SW 1271 (cell line): ENCODE measurements around the gene GRID1.

Experiments used
- DNase-seq, 2 experiments: peaks; one replicate each; lab custom pipeline; 2025; lab: John Stamatoyannopoulos, UW

Gene GRID1

GRCh38 chr10:86336341-86336740 lies 30.3 kb downstream of the GRID1 start:
- no peak for DNase-seq

GRCh38 chr10:86335831-86336230 lies 30.8 kb downstream of the GRID1 start:
- DNase-seq: no peak

- no peak for DNase-seq
Measured at GRCh38 chr10:86335257-86335656, 31.3 kb downstream of the GRID1 start.

DNA sequence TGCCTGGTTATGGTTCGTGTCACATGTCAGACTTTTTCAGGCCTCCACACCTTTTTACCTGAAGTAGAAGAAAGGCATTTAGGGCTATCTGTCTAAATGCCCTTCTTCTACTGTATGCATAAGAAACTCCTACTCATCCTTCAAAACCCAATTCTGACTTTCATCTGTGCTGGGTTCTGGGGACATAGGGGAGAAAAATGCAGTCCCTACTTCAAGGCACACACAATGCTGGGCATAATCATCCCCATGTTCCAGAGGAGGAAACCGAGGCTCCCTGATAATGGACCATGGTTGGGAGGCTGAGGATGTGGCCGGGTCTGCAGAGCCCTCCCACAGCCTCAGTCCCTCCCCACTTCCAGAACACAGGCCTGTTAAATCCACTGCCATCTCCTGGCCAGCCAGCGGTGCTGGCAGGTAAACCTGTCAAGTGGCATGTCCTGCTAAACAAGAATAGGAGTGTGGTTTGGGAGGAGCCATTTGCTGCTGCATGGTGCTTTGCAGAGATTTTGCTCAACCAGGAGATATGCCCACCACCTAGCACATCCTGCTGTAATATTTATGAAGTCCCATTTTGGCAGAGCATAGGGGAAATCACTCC lies 32.0 kb downstream of the GRID1 start:
- no peak for DNase-seq

GRCh38 chr10:86333826-86334487 lies 32.6 kb downstream of the GRID1 start:
- DNase-seq: no peak

- no peak for DNase-seq
Measured at GRCh38 chr10:86331861-86332260, 34.7 kb downstream of the GRID1 start.

- no peak for DNase-seq
Measured at GRCh38 chr10:86330778-86331763, 35.5 kb downstream of the GRID1 start.

DNA sequence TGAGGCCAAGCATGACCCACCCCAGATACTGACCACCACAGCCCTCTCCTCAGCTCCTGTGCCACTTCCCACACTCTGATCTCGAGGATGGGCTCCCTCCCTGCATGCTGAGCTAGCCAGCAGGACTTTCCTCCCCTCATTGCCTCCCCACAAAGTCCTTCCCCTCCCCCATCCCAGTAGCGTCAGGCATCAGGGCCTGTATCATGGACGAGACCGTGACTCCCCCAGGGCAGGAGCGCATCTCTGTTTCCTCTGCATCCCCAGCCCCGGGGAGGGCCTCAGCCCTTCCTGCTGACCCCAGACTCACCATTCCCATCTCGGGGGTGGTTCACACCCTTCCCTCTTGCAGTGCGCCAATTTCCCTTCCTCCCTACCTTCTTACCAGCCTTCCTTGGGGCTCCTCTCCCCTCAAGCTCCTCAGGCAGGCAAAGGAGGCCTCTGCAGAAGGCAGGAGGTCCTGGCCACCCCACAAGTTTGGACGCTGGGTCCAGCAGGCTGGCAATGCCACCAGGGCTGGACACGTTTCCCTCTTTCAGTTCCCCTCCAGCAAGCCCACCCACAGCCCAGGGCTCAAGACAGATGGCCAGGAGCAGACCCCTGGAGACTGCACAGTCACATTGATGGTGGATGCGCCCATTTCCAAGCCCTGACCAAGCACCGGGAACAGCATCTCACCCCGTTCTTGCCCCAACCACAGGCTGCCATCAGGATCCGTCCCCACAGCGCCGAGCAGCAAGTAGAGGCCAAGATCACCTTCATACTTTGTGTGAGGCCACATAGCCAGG lies 36.5 kb downstream of the GRID1 start:
- DNase-seq: no peak

GRCh38 chr10:86329093-86329710 lies 37.4 kb downstream of the GRID1 start:
- DNase-seq: no peak

- no peak for DNase-seq
Measured at GRCh38 chr10:86327954-86328725, 38.5 kb downstream of the GRID1 start.

GRCh38 chr10:86325158-86325557 lies 41.4 kb downstream of the GRID1 start:
- no peak for DNase-seq

DNA sequence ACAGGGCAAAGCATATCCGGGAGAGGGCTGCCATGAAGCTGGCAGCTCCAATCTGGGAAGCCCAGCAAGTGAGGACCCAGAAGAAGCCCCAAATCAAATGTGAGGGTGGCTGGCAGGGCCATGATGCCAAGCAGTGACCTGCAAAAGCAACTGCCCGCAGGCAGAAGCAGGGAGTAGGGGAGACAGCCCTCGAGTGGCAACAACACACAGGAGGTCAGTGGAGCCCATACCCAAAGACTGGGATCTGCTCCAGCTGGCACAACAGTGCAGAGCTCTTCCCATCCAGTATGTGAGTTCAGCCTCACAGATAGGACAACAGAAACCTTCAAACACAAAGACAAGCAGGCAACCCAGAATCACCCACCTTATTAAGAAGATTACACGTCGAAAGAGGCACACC lies 45.0 kb downstream of the GRID1 start:
- no peak for DNase-seq

DNA sequence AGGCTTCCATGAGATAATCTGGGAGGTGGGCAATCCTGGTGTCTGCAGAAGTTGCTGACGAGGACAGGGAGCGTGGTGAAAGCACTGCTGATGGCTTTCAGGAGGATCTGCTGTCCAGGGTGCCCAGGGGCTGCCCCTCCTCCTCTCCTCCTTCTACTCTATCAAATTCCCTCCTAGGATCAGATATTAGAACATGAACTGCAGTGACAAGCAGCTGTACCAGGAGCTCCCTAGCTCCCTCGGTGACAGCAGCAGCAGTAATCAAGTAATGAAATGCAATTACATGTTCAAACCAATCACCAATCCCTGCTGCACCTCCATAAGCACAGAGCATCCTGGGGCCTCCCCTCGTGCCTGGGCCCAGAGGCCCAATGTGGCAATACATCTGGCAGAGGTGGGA lies 46.9 kb downstream of the GRID1 start:
- no peak for DNase-seq

DNA sequence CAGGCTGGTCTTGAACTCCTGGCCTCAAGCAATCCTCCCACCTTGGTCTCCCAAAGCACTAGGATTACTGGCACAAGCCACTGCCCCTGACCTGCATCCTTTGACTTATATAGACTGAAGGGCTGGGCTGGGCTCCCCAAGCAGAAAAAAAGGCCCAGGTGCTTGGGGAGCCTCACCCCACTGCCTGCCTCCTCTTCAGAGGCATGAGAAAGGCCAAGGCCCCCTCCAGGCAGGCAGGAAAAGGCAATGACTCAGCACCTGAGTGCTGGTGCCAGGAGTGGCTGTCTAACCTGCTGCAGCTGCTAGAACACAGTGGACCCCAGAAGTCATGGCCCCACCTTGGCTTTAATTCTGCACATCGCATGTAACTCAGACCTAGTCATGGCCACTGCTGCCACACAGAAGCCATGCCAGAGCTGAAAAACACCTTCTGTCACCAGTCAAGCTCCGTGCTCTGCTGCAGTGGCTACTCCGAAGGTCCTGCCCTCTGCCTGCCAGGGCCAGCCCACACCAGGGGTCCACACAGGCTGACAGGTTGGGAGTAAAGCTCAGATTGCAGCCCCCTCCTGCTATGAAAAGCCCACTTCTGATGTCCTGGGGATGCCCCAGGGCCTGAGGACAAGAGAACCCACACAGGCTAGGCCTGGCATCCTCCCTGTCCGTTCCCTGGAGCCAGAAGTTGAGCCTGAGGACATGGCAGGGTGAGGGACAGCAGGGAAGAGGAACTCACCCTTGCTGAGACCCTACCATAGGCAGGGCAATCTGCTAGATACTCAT lies 48.5 kb downstream of the GRID1 start:
- DNase-seq: no peak

DNA sequence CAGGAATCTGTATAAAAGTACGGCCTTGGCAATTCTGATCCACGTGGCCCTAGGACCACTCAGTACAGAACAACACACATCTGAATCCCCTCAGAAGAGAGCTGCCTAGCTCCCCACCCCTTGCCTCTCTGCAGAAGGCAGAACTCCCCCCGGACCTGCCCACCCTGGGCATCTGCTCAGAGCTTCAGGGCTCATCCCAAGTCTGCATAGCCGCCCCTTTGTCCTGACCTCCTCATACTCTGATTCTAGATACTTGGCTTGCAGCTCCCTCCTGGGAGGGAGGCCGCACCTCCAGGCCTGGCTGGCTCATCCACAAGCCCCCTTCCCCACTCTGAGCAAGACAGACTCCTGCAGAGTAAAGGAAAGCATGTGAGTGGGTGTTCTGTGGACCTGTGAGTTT lies 49.6 kb downstream of the GRID1 start:
- no peak for DNase-seq

DNA sequence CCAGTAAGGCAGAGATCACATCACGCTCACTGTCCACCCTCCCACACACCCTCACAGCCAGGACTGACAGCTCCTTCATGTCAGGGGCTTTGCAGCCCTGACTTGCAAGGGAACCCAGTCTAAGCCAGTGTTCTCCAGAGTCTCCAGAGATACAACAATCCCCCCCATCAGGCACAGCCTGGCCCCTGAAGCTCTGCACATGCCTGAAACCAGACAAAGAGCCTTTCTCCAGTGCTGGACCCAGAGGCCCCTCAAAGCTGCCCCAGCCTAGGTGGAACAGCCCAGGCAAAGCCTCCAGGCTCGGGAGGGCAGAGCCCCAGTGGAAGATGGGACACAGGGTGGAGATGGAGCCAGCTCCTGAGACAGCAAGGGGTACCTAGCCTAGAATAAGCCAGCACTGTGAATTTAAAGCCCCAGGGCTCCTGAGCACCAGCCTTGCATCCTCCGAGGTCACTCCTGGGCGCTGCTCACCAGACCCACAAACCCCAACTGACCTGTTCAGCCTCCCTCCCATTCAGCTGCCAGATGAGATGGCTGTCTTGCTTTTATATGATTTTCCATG lies 50.2 kb downstream of the GRID1 start:
- DNase-seq: no peak

DNA sequence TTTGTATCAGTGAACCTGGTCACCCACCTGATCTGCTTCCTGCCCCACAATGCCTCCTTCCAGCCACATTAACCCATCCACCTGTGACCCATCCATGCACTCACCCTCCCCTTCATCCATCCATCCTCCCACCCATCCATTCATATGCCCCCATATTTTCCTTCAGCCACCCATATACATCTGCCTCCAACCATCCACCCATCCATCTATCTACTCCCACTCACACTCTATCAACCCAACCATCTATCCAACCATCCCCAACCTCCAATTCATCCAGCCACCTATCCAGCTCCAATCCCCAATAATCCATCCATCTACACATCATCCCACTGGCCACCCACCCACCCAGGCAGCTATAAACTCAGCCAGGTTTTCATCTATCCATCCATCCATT lies 51.0 kb downstream of the GRID1 start:
- DNase-seq: no peak

DNA sequence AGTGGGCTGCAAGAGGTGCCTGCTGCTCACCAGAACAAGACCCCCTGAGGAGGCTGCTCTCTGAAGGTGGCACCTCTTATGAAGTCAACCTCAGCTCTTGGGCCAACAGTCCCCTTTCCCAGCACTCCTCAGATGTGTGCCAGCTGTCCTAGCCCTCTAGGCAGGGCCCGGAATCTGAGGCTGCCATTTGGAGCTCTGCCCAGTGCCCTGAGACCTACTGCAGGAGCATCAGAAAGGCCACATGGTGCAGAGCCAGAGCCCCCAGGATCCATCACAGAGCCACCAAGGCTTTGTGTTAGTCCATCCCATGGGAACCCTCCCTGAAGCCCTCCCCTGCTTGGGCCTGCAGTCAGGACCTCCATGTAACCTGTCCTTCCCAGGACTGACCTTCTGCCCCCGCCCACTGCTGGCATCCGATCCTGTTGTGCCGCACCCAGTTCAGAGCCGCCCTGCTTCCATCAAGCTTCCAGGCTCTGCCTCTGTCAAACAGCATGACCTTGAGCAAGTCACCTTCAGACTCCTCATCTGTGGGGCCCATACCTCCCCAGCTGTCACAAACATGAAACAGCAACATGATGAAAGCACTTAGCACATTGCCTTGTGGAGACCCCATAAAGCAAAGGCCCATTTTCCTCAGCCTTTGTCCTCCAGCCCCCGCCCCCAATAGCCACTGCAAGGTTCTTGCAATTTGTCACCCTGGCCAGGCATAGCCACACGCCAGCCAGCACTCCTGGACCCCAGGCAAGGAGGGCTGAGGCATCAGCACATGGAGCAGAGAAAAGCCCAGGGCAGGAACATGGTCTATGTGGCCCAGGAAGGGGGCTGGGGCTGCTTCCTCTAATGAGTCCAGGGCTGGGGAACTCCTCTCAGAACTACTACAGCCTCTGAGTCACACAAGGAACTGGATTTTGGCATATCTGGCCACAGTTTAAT lies 51.7 kb downstream of the GRID1 start:
- DNase-seq: no peak

DNA sequence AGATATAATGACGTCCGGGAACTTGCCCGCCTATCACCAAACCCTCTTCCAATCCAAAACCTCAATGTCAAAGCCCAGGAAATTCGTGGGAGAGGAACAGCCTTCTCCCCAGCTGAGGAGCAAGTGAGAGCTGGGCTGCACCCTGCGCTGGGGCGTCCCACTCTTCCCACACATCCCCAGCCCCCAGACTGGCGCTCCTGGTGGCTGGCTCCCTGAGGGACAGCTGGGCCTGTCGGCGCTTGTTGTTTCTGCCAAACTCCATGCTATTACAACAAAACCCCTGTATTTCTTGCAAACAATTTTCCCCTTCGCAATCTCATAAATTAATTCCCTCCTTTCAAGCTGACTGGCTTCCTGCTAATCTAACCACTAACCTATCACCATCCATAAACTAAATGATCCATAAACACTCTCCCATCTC lies 53.0 kb downstream of the GRID1 start:
- DNase-seq: no peak
